Activated CD4-positive, alpha-beta T cell treated with anti-CD3 and anti-CD28 coated beads, Interleukin-2, amount 50 U/mL, for 1 hour (primary cell): ENCODE measurements around the gene MLLT10.
A peak's percentile ranks its signal among the peaks of the same experiment; 100 is the strongest.
"Not testable (repeated sequence)": the region's sequence is repeated elsewhere in the genome, so short reads cannot be mapped to it uniquely, and the experiment has no call there.

Source experiments
- DNase-seq: peaks from one replicate; pipeline ENCODE4 v3.0.0-alpha.2; 2020

Gene MLLT10

DNA sequence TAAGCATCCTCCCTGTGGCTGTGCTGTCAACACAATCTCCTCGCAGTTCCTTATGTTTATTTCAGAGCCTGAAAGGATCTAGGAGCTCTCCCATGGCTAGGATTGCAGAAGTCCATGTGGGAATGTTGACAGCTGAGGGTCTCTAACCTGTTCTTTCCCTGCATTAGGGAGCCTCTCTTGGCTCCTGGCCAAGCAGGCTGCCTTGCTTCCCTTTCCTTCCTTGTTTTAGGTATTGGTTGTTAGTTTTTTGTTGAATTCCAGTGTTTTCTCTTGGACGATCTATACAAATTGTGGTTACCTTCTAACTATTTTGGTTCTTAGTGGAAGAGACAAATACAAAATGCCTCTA, 171.8 kb downstream of the MLLT10 start:
- DNase-seq = no peak

DNA sequence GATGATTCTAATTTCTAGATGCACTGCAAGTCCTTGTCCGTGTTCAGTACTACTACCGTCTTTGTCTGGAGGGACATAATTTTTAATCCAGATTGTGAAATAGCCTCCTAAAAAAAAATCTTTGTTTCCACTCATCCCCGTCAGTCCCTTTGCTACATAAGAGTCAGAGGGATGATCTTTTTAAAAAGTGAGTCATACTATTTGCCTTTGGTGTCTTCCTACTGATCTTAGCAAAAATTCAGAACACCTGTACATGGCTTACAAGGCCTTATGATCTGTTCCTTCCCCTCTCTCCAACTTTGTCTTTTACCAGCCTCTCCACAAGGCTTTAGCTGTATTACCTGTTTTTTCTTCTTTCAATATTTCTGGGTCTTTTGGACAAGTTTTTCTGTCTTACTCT, 173.5 kb downstream of the MLLT10 start:
- no peak for DNase-seq

DNA sequence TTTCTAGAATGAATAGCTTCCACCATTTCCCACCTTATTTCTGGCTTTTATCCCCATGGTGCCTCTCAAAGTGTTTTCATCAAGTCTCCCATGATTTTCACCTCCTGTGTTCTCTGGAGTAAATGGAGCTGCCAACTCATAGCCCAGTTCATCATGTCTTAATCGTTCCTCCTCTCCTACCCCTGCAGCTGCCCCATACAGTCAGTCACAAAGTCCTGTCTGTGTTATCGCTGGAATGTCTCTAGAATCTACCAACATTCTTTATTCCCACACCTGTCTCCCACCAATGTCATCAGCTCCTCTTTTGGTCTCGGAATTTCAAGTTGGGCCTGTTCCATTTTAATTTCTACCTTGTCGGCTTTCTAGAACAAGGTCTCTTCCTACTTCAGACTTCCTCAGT, 178.9 kb downstream of the MLLT10 start:
- DNase-seq = no peak

DNA sequence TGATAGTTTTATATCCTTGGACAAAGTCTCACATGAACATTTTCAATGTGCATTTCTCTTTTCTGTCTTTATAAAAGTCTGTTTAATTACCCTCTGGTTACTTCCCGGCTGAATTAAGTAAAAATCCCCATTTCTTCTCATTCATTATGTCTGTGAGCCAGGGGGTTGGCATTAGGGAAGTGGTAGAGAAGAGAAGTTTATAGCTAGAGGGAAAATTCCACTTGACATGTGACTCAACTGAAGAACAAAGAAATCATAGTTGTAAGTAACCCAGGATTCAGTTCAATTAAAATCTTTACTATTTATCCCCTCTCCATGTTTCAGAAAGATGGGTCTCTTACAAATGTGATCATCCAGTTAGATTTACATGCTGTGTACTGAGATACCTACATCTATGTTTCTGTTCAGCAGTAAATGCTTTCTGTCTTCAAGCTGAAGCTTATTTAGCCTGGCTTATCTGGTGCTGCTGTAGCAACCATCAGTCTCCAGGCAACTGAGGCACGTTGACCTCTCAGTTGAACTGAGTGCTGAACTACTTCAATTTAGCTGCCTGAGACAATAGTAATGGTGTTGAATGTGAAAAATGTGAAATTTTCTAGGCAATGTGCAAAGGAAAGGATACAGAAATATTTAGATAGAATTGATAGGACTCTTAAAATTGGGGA, 181.6 kb downstream of the MLLT10 start:
- DNase-seq = no peak

DNA sequence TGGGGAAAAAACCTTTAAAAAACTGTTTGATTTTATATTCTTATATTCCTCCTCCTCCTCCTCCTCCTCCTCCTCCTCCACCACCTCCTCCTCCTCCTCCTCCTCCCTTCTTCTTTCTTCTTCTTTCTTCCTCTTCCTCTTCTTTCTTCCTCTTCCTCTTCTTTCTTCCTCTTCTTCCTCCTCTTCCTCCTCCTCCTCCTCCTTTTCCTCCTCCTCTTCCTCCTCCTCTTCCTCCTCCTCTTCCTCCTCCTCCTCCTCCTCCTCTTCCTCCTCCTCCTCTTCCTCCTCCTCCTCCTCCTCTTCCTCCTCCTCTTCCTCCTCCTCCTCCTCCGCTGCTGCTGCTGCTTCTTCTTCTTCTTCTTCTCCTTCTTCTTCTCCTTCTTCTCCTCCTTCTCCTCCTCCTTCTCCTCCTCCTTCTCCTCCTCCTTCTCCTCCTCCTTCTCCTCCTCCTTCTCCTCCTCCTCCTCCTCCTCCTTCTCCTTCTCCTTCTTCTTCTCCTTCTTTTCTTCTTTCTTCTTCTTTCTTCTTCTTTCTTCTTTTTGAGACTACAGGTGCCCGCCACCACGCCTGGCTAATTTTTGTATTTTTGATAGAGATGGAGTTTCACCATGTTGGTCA, 183.5 kb downstream of the MLLT10 start:
- DNase-seq = not testable (repeated sequence)

DNA sequence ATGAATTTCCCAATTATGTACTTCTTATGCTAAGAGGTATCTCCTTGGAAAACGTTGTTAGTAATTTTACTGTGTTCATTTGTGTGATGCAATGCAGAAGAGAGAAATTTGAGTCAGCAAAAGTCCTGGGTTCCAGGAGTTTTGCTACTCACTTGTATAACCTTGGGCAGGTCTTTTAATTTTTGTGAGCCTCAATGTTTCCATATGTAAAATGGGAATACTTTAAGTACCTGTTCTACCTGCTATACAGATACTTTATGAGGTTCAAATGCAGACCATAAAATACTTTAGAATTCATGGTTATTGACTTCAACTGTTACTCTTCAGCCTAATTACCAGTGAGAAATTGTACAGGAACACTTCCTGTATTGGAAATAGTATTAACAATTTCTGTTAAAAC, 185.5 kb downstream of the MLLT10 start:
- no peak for DNase-seq

DNA sequence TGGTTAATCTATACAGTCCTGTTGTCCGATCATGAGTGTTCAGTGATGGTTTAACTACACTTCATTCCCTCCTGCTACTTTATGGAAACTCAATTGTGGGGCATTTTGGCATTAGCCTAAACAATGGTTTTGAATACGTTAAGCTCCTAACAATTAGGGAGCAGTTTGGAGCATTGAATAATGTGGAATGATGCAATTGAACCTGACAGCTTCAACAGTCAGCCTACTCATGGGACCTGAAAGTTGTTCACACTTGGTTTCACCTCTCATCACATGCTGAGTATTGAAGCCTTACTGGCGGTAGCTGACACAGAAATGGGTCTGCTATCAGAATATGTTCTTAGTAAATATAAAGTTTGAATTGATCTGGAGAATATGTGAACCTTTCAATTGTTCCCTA, 186.1 kb downstream of the MLLT10 start:
- no peak for DNase-seq

DNA sequence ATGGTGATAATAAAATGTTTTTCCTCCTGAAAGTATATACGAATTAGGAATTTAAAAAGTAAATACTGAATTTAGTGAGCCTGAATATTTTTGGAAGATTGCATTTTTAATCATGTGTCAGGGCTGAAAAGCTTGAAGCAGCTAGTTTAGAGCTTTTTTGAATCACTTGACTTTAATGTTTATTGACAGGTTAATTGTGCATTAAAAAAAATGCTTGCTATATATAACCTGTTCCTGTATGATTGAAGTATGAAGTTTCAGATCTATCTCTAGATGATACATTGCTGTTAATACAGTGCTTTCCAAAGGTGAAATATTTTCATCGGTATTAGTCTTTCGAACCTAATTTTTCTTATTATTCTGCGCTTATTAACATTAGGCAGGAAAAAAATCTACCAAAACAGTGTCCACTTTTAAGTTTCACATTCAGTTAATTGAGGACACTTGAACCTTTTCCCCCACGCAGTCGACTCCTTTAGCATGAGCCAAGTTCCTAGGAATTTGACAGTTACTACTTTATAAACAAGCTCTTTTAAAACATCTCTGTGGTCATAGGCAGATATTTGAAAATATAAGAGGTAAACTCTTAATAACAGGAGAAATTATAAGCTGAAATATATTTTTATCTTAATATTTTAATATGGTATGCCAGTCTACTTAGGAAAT, 187.1 kb downstream of the MLLT10 start:
- no peak for DNase-seq

DNA sequence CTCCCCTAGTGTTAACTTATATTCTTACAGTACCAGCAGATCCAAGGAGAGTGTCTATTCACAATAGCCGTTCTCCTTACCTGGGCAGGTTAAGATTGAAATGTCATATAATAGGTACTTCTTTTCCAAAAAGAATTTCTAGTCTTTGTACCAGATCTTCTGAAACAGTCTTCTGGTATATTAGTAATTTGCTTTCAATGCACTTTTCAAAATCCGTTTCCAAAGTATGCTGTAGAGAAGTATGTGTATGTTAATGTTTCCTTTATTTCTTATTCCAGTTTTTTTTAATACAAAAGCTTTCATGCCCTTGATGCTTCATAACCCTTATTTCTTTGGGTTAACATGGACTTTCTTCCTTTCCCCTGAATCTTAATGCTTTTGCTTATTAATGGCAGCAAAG, 188.2 kb downstream of the MLLT10 start:
- no peak for DNase-seq

DNA sequence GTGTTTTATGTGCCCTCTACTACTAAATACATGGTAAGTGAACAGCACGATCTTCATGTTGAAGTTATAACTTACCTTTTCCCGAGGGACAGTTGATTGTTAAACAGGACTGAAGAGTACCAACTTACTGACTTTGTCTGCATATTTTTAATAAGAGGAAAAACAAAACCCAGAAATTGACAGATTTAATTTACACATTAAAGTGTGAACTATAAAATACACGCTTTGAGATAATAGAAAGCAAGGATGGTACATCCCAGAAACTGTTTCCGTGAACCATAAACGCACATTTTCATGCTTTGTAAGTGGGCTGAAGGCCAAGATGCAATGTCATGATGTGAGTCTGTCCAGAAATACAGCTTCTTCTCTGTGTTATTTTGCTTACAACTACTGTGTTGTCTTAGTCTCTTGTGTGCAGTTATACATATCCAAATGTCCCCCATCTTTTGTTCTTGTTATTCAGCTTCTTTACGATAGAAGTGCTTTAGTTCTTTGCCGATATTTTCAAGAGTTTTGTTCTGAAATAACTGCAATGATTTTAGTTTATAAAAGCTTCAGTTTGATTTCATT, 190.1 kb downstream of the MLLT10 start:
- no peak for DNase-seq

DNA sequence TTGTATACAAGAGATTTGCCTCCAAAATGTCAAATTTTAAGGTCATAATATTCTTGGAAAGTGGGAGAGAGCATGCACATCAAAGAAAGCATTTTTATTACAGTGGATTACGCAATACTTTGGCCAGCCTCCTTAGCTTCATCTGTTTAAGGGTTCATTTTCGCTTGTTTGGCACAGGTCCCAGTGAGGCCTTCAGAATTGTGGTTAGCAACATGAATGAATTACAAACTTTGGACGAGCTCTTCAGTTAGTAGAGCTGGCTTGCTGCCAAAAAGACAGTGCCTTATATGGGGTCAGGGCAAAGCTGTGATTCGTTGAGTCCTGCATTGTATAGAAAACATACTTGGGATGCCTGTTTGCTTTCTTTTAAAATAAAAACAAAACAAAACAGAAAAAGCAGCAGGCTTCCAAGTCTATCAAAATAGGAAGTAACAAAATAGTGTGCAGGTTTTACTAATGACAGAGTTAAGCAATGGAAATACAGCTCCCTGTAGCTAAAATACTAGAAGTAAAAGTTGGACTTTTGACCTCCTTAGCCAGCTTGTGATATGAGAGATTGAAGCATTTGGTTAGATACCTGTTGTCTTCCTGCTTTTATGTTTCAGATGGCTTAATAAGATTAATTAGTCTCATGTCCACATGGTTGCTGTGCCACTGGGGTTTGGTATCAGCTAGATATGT, 190.8 kb downstream of the MLLT10 start:
- peak; percentile 40 for DNase-seq

DNA sequence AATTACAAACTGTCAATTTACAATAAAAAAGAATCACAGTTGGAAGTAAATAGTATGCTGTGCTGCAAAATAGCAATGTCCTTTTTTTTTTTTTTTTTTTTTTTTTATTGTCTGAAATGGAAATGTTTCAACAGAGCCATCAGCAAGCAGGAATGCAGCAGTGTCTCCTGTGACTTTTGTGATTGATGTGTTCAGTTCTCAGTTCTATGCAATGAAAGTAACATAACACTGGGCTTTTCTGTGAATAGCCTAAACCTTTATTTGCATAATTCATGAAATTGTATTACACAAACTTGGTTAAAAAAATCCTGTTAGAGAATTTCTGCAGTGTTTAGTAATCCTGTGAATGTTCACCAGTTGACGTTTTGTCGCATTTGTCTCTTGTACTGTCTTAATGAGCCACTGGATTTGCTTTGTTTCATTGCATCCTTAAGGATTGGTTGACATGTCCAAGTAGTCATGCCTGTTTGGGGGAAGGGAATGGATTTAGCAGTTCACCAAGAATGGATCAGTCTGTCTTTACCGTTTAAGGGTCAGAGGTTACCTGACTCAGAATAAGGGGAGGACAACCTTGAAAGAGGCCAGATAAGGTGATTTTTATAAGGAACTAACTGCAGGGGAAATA, 192.7 kb downstream of the MLLT10 start:
- DNase-seq = no peak

DNA sequence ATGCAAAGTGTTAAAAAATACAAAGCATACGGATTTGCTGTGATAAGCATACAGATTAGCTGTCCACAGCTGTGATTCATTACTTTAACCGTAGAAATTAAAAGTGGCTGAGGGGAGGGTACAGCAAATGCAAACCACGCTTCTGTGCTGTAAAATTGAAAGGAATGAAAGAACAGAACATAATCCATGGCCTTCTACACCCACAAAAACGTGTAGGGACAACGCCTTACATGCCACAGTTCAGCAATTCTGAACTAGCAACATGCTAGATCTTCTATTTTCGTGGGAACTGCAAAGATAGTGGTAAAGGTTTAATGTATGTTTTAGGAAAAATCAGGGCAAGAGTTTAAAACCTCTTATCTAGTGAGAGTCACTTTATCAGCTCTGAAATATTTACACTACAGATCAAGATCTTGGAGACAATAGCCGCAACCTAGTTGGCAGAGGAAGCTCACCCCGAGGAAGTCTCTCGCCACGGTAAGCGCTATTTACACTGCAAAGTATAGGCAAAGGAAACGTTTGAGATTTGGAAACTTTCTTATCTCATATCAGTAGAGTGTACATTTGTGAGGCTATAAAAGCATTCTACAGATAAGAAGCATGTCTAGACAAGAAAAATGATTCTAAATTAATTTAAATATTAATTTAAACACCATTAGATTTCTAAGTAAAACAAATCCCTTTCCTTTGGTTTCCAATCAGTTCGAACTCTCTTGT, 193.6 kb downstream of the MLLT10 start:
- no peak for DNase-seq

DNA sequence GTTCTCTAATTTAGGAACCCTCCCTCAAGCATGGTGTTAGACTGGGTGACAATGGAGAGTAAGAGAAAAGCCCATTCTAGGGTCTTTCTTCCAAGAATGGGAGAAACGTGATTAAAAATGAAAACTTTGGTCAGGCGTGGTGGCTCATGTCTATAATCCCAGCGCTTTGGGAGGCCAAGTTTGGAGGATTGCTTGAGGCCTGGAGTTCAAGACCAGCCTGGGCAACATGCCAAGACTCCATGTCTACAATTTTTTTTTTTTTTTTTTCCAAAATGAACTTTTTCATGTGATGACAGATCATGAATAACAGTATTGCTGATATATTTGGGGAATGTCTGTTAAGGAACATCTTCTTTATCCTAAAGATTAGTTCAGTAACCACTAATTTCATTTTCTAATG, 194.6 kb downstream of the MLLT10 start:
- DNase-seq = no peak

DNA sequence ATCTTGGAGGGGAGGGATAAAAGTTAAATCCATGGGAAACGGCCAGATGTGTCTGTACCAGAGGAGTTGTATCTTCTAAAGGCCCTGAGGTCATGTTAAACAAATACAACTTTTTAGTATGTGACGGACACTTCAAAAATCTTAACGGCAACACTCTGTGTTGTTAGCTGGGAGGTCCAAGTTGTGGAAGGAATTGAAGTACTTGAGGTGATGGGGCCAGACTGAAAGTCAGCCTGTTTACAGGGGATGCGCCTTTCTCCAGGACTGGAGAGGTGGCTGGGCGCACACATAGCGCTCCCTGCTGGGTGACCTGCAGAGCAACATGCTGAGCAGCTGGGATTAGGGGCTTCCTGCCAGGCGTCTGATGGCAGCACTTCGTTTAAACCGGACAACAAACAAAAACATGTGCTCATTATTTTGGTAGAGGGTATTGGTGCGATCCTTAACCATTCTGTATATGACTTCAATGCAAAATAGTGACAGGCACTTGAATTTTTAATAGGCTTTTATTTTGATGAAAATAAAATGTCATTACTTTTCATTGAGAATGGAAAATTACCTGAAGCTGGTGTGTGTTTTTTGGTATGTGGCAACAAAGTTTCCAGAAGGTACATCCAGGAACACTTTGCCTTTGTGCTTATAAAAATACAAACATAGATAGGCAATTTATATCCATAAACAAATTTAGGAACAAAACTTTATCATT, 198.2 kb downstream of the MLLT10 start:
- DNase-seq = peak; percentile 19

DNA sequence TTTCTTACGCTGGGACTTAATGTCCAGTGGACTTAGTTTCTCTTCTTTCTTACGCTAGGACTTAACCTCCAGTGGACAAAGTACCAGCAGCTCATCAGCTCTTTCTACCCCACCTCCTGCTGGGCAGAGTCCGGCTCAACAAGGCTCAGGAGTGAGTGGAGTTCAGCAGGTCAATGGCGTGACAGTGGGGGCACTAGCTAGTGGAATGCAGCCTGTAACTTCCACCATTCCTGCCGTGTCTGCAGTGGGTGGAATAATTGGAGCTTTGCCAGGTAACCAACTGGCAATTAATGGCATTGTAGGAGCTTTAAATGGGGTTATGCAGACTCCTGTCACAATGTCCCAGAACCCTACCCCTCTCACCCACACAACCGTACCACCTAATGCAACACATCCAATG, 199.7 kb downstream of the MLLT10 start:
- no peak for DNase-seq

DNA sequence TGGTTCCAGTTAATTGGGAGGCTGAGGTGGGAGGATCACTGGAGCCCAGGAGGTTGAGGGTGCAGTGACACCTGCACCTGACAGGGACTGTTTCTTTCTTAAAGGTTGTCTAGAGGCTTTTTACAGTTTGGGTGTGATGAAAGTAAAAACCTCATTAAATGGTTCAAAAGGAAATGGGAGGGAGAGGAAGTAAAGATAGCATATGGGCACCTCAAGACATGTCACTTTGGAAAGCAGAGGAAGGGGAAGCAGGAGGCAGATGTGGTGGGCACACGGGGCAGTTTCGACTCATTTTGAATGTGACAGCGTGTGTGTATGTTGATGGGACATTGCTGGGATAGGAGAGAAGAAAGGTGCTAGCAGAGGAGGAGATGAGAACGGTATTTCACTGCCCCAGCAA, 203.1 kb downstream of the MLLT10 start:
- no peak for DNase-seq

DNA sequence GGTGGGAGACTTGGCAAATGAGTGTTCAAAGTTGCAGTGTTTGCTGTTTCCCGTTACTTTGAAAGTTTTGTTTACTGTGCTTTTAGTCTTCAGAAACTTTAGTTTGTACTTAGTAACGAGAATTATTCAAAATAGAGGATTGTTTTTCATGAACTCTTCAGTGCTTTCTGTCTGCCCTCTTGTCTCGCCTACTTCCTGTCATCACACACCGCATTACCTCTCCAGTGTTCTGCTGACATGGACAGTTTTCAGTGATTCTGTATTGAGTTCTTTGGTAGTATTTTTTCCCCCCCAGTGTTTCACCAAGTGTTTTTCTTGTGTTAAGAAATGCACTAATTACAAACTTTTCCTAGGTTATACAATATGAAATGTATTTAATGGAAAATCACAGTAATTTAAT, 207.0 kb downstream of the MLLT10 start:
- peak; percentile 39 for DNase-seq

DNA sequence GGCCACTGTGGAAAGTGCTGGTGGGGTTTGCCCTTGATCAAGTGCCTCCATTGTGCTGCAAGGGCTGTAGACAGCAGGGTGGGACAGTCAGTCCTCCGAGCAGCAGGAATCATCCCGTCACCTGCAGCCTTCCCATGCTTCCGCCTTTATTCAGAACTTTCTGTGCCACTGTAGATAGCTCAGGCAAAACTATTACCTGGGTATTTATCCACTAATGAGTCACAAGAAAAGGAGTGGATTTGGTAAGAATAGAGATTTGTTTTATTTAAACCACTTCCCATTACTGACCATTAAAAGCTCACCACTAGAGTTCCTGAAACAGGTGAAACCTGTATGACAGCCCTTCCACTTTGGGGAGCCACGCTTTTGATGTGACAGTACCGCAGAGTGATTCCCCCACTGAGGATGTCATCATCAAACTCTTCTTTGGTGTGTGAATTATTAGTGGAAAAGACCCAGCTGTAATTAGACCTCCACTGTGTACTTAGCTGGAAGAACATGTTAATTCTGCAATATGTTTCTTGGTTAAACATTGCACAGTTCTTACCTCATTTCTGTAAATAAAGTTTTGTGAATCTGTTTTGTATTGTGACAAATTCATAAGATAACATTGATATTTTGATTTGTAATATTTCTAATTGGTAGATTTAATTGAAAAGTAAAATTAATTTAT, 208.8 kb downstream of the MLLT10 start:
- DNase-seq = no peak

DNA sequence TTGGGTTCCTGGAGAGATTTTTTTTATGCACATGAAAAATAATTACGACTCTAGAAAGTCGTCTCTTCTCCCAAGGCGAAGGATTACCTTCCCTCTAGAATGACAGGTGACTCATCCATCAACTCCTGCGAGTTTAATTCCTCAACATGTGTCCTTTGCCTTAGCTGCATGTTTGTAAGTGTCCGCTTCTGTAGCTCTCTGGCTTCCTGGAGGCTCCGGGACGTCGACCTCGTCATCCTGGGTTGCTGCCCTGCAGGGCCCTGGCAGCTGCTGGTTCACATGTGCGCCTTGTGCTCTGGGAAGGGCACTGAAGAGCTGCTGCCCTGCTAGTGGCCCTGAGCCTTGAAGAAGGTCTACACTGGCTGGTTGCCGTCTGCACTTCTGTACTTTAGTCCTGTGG, 210.2 kb downstream of the MLLT10 start:
- no peak for DNase-seq

DNA sequence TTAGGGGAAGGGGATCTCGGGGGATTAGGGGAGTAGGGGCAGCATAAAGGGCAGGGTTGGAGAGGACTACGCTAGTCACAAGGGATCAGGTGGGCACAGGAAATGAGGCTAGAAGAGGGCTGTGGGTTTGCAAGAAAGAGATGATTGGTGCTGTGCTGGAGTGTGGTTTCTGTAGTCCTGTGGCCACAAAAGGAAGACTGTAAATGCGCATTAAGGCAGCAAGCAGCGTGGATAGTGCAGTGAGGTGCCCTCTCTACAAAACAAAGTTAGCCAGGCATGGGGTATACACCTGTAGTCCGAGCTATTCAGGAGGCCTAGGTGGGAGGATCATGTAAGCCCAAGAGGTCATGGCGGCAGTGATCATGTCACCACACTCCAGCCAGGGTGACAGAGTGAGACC, 212.1 kb downstream of the MLLT10 start:
- no peak for DNase-seq
